ENCODE results near the gene MIX23. TPM values are rescaled to one million over a fixed set of nuclear protein-coding genes. Genes with fewer than 3 reads are reported as not detected.

MIX23 gene
- total and polyA plus RNA-seq, 2 experiments from 2014 or later: 60.7 to 79.8 TPM

DNA sequence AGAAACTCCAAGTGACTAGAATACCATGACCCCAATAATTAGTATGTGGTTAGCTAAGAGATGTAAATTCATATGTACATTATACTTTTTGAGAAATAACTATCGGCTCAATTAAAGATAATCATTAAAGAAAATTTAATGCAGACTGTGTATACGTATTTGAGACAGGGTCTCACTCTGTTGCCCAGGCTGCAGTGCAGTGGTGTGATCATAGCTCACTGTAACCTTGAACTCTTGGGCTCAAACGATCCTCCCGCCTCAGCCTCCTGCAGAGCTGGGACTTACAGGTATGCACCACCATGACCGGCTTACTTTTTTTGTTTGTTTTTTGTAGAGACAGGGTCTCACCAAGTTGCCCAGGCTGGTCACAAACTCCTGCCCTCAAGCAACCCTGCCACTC lies 66.7 kb downstream of the MIX23 start:
- TF ChIP-seq, protein P1, sequence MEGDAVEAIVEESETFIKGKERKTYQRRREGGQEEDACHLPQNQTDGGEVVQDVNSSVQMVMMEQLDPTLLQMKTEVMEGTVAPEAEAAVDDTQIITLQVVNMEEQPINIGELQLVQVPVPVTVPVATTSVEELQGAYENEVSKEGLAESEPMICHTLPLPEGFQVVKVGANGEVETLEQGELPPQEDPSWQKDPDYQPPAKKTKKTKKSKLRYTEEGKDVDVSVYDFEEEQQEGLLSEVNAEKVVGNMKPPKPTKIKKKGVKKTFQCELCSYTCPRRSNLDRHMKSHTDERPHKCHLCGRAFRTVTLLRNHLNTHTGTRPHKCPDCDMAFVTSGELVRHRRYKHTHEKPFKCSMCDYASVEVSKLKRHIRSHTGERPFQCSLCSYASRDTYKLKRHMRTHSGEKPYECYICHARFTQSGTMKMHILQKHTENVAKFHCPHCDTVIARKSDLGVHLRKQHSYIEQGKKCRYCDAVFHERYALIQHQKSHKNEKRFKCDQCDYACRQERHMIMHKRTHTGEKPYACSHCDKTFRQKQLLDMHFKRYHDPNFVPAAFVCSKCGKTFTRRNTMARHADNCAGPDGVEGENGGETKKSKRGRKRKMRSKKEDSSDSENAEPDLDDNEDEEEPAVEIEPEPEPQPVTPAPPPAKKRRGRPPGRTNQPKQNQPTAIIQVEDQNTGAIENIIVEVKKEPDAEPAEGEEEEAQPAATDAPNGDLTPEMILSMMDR (IDR thresholded peaks at IDR 0.05; ENCODE audit: low read depth, low read length): no peak
- H3K36me3 ChIP-seq: no peaks in the 10 kb centered on the region
- H3K4me3 ChIP-seq: no peak overlapping the region
- H3K9me3 ChIP-seq (ENCODE audit: low read depth): no peaks in the 10 kb centered on the region
- no peak for DNase-seq (ENCODE audit: low read depth in 1 of 2, low spot score in 1 of 2)
- H3K4me1 ChIP-seq (ENCODE audit: low read depth): no peaks in the 10 kb centered on the region
- no peak overlapping the region for H3K27ac ChIP-seq
- no peaks in the 10 kb centered on the region for H3K27me3 ChIP-seq

DNA sequence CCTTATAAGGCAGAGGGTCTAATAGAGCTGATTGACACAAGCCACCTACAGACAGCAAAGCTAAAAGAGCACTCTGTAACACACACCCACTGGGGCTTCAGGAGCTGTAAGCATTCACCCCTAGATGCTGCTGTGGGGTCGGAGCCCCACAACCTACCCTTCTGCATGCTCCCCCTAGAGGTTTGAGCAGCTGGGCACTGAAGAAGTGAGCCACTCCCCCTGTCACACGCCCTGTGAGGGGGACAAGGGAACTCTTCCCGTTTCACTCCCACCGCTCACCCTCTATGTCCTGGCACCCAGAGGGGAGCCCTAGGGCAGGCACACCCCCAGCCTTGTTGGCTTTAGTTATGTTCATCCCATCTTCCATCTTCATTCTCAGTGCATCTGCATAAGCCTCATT lies 67.4 kb downstream of the MIX23 start:
- Histone ChIP-seq H3K4me1 (ENCODE audit: low read depth) (no peaks in the 10 kb centered on the region), H3K9me3 (ENCODE audit: low read depth) (no peaks in the 10 kb centered on the region), H3K27ac (no peak overlapping the region), H3K4me3 (no peak overlapping the region), H3K27me3 (no peaks in the 10 kb centered on the region), H3K36me3 (no peaks in the 10 kb centered on the region)
- DNase-seq (ENCODE audit: low read depth in 1 of 2, low spot score in 1 of 2): no peak
- TF ChIP-seq, protein P1 (IDR thresholded peaks at IDR 0.05; ENCODE audit: low read depth, low read length): no peak

DNA sequence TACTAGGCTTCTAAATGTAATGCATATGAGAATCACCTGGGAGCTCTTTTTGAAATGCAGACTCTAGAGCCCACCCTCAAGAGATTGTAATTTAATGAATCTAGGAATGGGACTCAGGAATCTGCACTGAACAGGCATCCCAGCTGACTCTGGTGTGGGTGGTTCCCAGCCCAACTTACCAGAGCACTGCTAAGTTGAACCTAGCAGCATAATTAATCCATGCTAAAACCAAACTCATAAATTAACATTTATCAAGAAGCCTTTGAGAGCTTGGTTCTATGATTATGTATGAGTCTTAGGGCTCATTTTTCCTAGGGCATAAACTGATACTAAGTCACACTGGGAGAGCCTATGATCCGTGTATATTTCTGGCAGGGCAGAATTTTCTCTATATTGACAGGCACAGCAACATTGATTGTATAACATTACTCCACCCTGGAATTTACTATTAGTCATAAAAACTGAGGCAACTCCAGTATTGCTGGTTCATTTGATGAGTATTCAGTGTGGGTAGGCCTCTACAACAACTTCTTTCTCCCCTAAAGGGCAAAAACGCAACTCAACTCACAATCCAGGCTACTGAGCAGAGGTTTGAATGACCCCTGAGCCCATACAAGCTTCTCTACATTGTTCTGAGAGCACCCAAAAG lies 68.7 kb downstream of the MIX23 start:
- no peaks in the 10 kb centered on the region for H3K4me1 ChIP-seq (ENCODE audit: low read depth)
- H3K9me3 ChIP-seq (ENCODE audit: low read depth): no peaks in the 10 kb centered on the region
- no peak for DNase-seq (ENCODE audit: low read depth in 1 of 2, low spot score in 1 of 2)
- no peak overlapping the region for H3K27ac ChIP-seq
- H3K4me3 ChIP-seq: no peak overlapping the region
- no peaks in the 10 kb centered on the region for H3K36me3 ChIP-seq
- TF ChIP-seq, protein P1 (IDR thresholded peaks at IDR 0.05; ENCODE audit: low read depth, low read length): no peak
- no peaks in the 10 kb centered on the region for H3K27me3 ChIP-seq

DNA sequence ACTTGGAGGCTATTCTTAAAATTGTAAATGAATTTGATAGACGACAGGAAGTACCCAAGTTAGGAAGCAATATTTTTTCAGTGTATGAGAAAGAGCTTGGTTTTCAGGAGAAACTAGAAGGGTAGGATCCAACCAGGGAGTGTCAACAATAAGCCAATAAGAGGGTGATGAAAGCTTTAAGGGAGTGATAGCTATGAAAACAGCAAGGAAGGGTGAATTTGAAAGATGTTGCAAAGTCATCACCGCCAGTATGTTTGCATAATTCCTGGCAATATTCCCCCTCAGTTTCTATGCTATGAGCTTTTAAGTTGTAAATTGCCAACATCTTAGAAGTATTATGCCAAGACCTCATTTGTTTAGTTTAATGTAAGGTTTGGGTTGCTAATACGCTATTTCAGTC lies 69.8 kb downstream of the MIX23 start:
- Histone ChIP-seq H3K9me3 (ENCODE audit: low read depth) (no peaks in the 10 kb centered on the region), H3K27me3 (no peaks in the 10 kb centered on the region), H3K36me3 (no peaks in the 10 kb centered on the region), H3K4me1 (ENCODE audit: low read depth) (no peaks in the 10 kb centered on the region), H3K4me3 (no peak overlapping the region), H3K27ac (no peak overlapping the region)
- TF ChIP-seq, protein P1 (IDR thresholded peaks at IDR 0.05; ENCODE audit: low read depth, low read length): no peak
- DNase-seq (ENCODE audit: low read depth in 1 of 2, low spot score in 1 of 2): peak in 1 of 2 donors; percentile 35

DNA sequence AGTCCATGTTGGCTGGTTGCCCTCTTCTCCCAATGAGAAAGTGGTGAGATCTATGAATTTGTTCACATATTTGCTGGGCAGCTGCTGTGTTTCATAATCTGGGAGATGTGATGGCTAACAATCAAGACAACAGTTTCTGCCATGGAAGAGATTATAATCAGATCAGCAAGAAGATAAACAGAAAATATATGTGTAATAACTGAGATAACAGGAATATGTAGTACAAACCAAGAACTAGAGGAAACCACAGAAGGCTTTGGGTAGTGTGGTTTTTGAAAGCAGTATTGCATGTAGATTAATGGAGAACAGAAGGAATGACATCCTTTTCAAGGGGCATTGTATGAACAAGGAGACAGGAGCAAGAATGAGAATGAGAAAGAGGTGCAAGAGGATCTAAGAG lies 70.2 kb downstream of the MIX23 start:
- peak in 1 of 2 donors; percentile 17 for DNase-seq (ENCODE audit: low read depth in 1 of 2, low spot score in 1 of 2)
- Histone ChIP-seq H3K9me3 (ENCODE audit: low read depth) (no peaks in the 10 kb centered on the region), H3K27ac (no peak overlapping the region), H3K36me3 (no peaks in the 10 kb centered on the region), H3K27me3 (no peaks in the 10 kb centered on the region), H3K4me3 (no peak overlapping the region), H3K4me1 (ENCODE audit: low read depth) (no peaks in the 10 kb centered on the region)
- TF ChIP-seq, protein P1 (IDR thresholded peaks at IDR 0.05; ENCODE audit: low read depth, low read length): no peak
